ENCODE data around the gene GNL3. TPM values are rescaled to one million over a fixed set of nuclear protein-coding genes. Genes with fewer than 3 reads are reported as not detected.

GNL3 gene
- polyA plus RNA-seq, 2 of the 4 experiments (the other 2 are of a cell fraction) = 125 to 139 TPM

DNA sequence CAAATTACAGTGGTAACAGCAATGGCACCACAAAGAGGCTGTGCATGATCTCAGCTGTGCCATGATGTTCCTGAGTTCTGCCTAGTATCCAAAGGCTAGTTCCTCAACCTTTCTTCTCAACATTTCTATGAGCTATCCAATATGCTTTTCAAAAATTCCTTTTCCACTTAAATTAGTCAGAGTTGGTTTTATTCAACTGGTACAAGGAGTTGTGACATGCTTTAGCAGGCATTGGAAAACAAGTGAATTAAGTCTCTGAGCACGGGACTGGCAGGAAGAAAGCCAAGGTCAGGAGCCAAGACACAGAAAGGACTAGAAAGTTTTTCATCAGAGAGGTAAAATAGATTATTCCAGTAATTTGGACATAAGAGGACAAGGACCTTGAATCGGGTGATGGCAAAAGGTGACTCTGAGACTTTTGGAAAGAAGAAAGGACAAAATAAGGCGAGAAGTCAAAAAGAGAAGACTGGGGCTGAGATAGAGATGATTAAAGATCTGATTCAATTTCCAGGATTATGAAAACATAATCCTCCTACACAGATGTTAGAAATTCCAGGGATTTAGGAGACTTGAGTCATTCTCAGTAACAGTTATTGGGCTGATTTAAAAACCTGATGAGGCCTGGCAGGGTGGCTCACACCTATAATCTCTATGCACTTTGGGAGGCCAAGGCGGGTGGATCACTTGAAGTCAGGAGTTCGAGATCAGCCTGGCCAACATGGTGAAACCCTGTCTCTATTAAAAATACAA, 36.2 kb upstream of the GNL3 start:
- Histone ChIP-seq H3K4me1 (no peaks in the 10 kb centered on the region), H3K27ac (no peak overlapping the region), H3K4me3 (no peak overlapping the region), H3K9me3 (no peaks in the 10 kb centered on the region), H3K4me2 (no peak overlapping the region)
- DNase-seq (ENCODE audit: low read depth in 1 of 2, low spot score in 1 of 2) = no peak
- ATAC-seq = no peak
- 93% methylated on average over 5 of the region's 5 CpGs for WGBS (ENCODE audit: missing lambda C conversion rate)
- POLR2A ChIA-PET = no interaction called here
- FAIRE-seq = no peak
- TF ChIP-seq GATA3 (IDR thresholded peaks at IDR 0.05; ENCODE audit: borderline replicate concordance) (no peak), CBX2 (IDR thresholded peaks at IDR 0.05; ENCODE audit: borderline replicate concordance, low read depth) (no peak), JUNB (IDR thresholded peaks at IDR 0.05) (no peak), MAZ (IDR thresholded peaks at IDR 0.05; ENCODE audit: borderline replicate concordance, low read depth, low read length) (no peak), RARB (CRISPR knock-in tag; IDR thresholded peaks at IDR 0.05) (no peak), ZSCAN20 (CRISPR knock-in tag; IDR thresholded peaks at IDR 0.05) (no peak), HOXB13 (CRISPR knock-in tag; IDR thresholded peaks at IDR 0.05; ENCODE audit: low read depth) (no peak), TP53 (CRISPR knock-in tag; IDR thresholded peaks at IDR 0.05) (no peak), MAX (IDR thresholded peaks at IDR 0.05) (no peak), HDAC2 (IDR thresholded peaks at IDR 0.05) (no peak), HEYL (CRISPR knock-in tag; IDR thresholded peaks at IDR 0.05) (no peak), RAD21 (conservative IDR thresholded peaks at IDR 0.05 in 1 of 2, IDR thresholded peaks at IDR 0.05 in 1 of 2) (no peak)
- TF ChIP-seq, protein P1, sequence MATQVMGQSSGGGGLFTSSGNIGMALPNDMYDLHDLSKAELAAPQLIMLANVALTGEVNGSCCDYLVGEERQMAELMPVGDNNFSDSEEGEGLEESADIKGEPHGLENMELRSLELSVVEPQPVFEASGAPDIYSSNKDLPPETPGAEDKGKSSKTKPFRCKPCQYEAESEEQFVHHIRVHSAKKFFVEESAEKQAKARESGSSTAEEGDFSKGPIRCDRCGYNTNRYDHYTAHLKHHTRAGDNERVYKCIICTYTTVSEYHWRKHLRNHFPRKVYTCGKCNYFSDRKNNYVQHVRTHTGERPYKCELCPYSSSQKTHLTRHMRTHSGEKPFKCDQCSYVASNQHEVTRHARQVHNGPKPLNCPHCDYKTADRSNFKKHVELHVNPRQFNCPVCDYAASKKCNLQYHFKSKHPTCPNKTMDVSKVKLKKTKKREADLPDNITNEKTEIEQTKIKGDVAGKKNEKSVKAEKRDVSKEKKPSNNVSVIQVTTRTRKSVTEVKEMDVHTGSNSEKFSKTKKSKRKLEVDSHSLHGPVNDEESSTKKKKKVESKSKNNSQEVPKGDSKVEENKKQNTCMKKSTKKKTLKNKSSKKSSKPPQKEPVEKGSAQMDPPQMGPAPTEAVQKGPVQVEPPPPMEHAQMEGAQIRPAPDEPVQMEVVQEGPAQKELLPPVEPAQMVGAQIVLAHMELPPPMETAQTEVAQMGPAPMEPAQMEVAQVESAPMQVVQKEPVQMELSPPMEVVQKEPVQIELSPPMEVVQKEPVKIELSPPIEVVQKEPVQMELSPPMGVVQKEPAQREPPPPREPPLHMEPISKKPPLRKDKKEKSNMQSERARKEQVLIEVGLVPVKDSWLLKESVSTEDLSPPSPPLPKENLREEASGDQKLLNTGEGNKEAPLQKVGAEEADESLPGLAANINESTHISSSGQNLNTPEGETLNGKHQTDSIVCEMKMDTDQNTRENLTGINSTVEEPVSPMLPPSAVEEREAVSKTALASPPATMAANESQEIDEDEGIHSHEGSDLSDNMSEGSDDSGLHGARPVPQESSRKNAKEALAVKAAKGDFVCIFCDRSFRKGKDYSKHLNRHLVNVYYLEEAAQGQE (IDR thresholded peaks at IDR 0.05) = no peak
- TF ChIP-seq, protein P2, sequence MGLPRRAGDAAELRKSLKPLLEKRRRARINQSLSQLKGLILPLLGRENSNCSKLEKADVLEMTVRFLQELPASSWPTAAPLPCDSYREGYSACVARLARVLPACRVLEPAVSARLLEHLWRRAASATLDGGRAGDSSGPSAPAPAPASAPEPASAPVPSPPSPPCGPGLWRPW (IDR thresholded peaks at IDR 0.05) = no peak
- TF ChIP-seq, protein P3, sequence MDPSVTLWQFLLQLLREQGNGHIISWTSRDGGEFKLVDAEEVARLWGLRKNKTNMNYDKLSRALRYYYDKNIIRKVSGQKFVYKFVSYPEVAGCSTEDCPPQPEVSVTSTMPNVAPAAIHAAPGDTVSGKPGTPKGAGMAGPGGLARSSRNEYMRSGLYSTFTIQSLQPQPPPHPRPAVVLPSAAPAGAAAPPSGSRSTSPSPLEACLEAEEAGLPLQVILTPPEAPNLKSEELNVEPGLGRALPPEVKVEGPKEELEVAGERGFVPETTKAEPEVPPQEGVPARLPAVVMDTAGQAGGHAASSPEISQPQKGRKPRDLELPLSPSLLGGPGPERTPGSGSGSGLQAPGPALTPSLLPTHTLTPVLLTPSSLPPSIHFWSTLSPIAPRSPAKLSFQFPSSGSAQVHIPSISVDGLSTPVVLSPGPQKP (IDR thresholded peaks at IDR 0.05; ENCODE audit: low read depth, low read length) = no peak
- CTCF ChIA-PET = no interaction called here

- FAIRE-seq (no peak), DNase-seq (ENCODE audit: low read depth in 1 of 2, low spot score in 1 of 2) (no peak)
- no peak overlapping the region for H3K4me2 ChIP-seq
Measured at GRCh38 chr3:52650439-52650838, 35.4 kb upstream of the GNL3 start.

More at GRCh38 chr3:52650439-52650838, 35.4 kb upstream of the GNL3 start:
- POLR2A ChIA-PET = no interaction called here
- no peak for ATAC-seq
- H3K4me3 ChIP-seq = no peak overlapping the region
- H3K4me1 ChIP-seq = no peaks in the 10 kb centered on the region
- H3K9me3 ChIP-seq = no peaks in the 10 kb centered on the region
- TF ChIP-seq, protein P2 (IDR thresholded peaks at IDR 0.05) = no peak
- TF ChIP-seq FOSL2 (IDR thresholded peaks at IDR 0.05) (no peak), FOSL2 (CRISPR knock-in tag; IDR thresholded peaks at IDR 0.05) (no peak), MAX (IDR thresholded peaks at IDR 0.05) (no peak), CHD2 (IDR thresholded peaks at IDR 0.05; ENCODE audit: low read length, partially characterized antibody) (no peak), MAZ (IDR thresholded peaks at IDR 0.05; ENCODE audit: borderline replicate concordance, low read depth, low read length) (no peak), HOXA7 (CRISPR knock-in tag; IDR thresholded peaks at IDR 0.05) (no peak), ESRRA (IDR thresholded peaks at IDR 0.05; ENCODE audit: borderline replicate concordance, low read length) (no peak)
- WGBS (ENCODE audit: missing lambda C conversion rate) = 84% methylated on average over 1 of the region's 1 CpG
- H3K27ac ChIP-seq = no peak overlapping the region
- CTCF ChIA-PET = no interaction called here

Data from A549 (cell line).